PC-3 (cell line): Measurements from ENCODE around the gene MTHFR. TPM values are rescaled to one million over a fixed set of nuclear protein-coding genes. Genes with fewer than 3 reads are reported as not detected.

Source experiments
- ATAC-seq: fragments of 200-7000 bp; cut with Tn5 transposase; 2 replicates; pipeline ENCODE4 v1.9.1; 2020; ENCODE audit warnings: mild to moderate bottlenecking, moderate library complexity
- BruUV-seq: library from RNA; stranded (reverse); fragments of 400-500 nt; replicated peaks from 2 replicates; lab custom pipeline; 2021; lab: Mats Ljungman, UMichigan
- CTCF ChIA-PET: fragments of 300-600 bp; sonication (Branson Sonifier 250); formaldehyde crosslinking; loops from one replicate; lab custom pipeline; 2022; ENCODE audit warnings: antibody characterized with exemption; lab: Charles Lee
- POLR2A ChIA-PET: fragments of 300-600 bp; sonication (Branson Sonifier 250); formaldehyde crosslinking; loops from one replicate; lab custom pipeline; 2022; ENCODE audit warnings: antibody characterized with exemption; ENCODE audit not compliant: unreplicated experiment; lab: Charles Lee
- DNase-seq: peaks from one replicate; pipeline ENCODE4 v3.0.0-alpha.2; 2015
- H2AFZ ChIP-seq: fragments of 300-600 bp; sonication (generic); 2 replicates; pipeline ENCODE4 v1.6.0; 2016; ENCODE audit warnings: antibody characterized with exemption, low read length
- H3F3A ChIP-seq: fragments of 300-600 bp; sonication (generic); one replicate; pipeline ENCODE4 v1.6.0; 2017; ENCODE audit warnings: antibody characterized with exemption, low read length, control low read depth, mild to moderate bottlenecking; ENCODE audit not compliant: unreplicated experiment
- H3K27ac ChIP-seq: fragments of 300-600 bp; sonication (generic); 2 replicates; pipeline ENCODE4 v1.5.1; 2016; ENCODE audit warnings: mild to moderate bottlenecking, low read length
- H3K27me3 ChIP-seq: fragments of 300-600 bp; sonication (generic); 2 replicates; pipeline ENCODE4 v1.6.1; 2016; ENCODE audit warnings: low read length, mixed read lengths
- H3K36me3 ChIP-seq: fragments of 300-600 bp; sonication (generic); 2 replicates; pipeline ENCODE4 v1.6.1; 2016; ENCODE audit warnings: low read depth, mixed run types, low read length, mixed read lengths
- H3K4me1 ChIP-seq: fragments of 300-600 bp; sonication (generic); 2 replicates; pipeline ENCODE4 v1.5.1; 2016; ENCODE audit warnings: low read length; ENCODE audit not compliant: insufficient read depth
- H3K4me2 ChIP-seq: fragments of 300-600 bp; sonication (generic); 2 replicates; pipeline ENCODE4 v1.6.0; 2016; ENCODE audit warnings: low read length
- H3K4me3 ChIP-seq: fragments of 300-600 bp; sonication (generic); 2 replicates; pipeline ENCODE4 v1.5.1; 2016; ENCODE audit warnings: mild to moderate bottlenecking, low read length, mixed read lengths
- H3K79me2 ChIP-seq: fragments of 300-600 bp; sonication (generic); 2 replicates; pipeline ENCODE4 v1.6.1; 2017; ENCODE audit warnings: low read length, mixed read lengths
- H3K9ac ChIP-seq: fragments of 300-600 bp; sonication (generic); 2 replicates; pipeline ENCODE4 v1.6.0; 2016; ENCODE audit warnings: mild to moderate bottlenecking, low read length
- H3K9me2 ChIP-seq: fragments of 300-600 bp; sonication (generic); replicated peaks from 2 replicates; pipeline ENCODE4 v1.6.1; 2016; ENCODE audit warnings: mixed run types, low read length, mixed read lengths
- H3K9me3 ChIP-seq: fragments of 300-600 bp; sonication (generic); 2 replicates; pipeline ENCODE4 v1.6.1; 2016; ENCODE audit warnings: low read length, mixed read lengths
- H4K20me1 ChIP-seq: fragments of 300-600 bp; sonication (generic); 2 replicates; pipeline ENCODE4 v1.6.1; 2016; ENCODE audit warnings: low read length, mixed read lengths
- EZH2 ChIP-seq: fragments of 300-600 bp; sonication (generic); IDR thresholded peaks from one replicate; pipeline ENCODE4 v1.6.1; 2017; ENCODE audit warnings: antibody characterized with exemption, mild to moderate bottlenecking, low read length; ENCODE audit not compliant: unreplicated experiment
- EZH2phosphoT487 ChIP-seq: fragments of 300-600 bp; sonication (generic); IDR thresholded peaks from 2 replicates; pipeline ENCODE4 v1.6.1; 2018; ENCODE audit warnings: mild to moderate bottlenecking, antibody characterized with exemption, low read length, borderline replicate concordance
- intact Hi-C: fragments of 100-400 bp; cut with micrococcal nuclease; formaldehyde crosslinking; loops from 2 replicates; pipeline ENCODE4 v1.9.0; 2023
- total RNA-seq: library from RNA; depleted of rRNA; stranded (reverse); fragments of >200 nt; gene quantifications from 2 replicates; pipeline ENCODE4 v1.2.3, GENCODE V29; 2014
- TF ChIP-seq, protein P1 (sequence below): fragments of 300-600 bp; sonication (generic); conservative IDR thresholded peaks from 2 replicates; pipeline ENCODE4 v1.5.1; 2017; ENCODE audit warnings: antibody characterized with exemption, low read depth, mild to moderate bottlenecking, low read length

The MTHFR gene
- total RNA-seq, 1 experiment from 2014 or later: 13.2 TPM

- intact Hi-C loops: loop anchor here (1.0 kb wide), 1 partner anchor 56 kb away; no protein-coding TSS in a partner anchor
- Histone ChIP-seq H3K4me1 (no peaks in the 10 kb centered on the region), H3K27me3 (no peaks in the 10 kb centered on the region), H3K9me3 (no peaks in the 10 kb centered on the region), H3K36me3 (peaks cover 10% of the 10 kb centered on the region), H3K9me2 (no peaks in the 10 kb centered on the region), H3K79me2 (no peaks in the 10 kb centered on the region), H3K4me3 (no peak overlapping the region), H3K9ac (no peak overlapping the region), H3K4me2 (no peak overlapping the region), H3F3A (no peaks in the 10 kb centered on the region), H4K20me1 (no peaks in the 10 kb centered on the region), H3K27ac (no peak overlapping the region), H2AFZ (no peak overlapping the region)
- ATAC-seq (peak; percentile 19; the same call in 1 of the 2 replicates), DNase-seq (no peak)
- CTCF ChIA-PET: interaction anchor here (0.5 to 1.1 kb wide), 8 partner anchors 15 to 189 kb away, joined by 3 to 7 read pairs (median 6); no protein-coding TSS in a partner anchor
- POLR2A ChIA-PET: no interaction called here
- BruUV-seq: no TSS peak
- TF ChIP-seq EZH2: no peak
These were observed 32.1 kb upstream of the MTHFR start for GRCh38 chr1:11837767-11838348.

DNA sequence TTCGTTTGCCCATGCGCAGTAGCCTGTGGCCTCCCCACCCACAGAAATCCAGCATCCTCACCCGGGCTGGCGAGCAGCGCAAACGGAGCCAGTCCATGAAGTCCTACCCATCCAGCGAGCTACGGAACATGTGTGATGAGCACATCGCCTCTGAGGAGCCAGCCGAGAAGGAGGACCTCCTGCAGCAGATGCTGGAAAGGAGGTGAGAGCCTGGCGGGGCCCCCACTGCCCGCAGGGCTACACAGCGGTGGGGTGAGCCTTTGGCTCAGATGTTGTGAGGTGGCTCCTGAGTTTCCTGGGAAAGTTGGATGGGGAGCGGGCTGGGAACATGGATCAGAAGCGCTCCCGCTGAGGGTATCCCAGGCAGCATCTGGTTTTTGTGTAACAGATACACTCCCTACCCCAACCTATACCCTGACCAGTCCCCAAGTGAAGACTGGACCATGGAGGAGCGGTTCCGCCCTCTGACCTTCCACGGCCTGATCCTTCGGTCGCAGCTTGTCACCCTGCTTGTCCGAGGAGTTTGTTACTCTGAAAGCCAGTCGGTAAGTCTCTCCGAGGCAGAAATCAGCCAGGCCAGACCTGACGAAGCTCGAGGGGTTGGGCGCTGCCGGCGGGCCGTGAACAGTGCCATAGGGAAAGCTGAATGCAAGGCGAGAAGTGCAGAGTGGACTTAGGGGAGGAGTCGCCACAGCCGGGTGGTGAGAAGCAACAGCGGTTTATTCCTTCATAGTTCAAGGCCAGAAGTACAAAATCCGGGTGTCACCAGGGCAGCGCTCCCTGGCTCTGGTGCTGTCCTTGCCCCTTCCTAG lies 31.4 kb upstream of the MTHFR start:
- Histone ChIP-seq H3F3A (no peaks in the 10 kb centered on the region), H3K36me3 (peaks cover 10% of the 10 kb centered on the region), H3K79me2 (no peaks in the 10 kb centered on the region), H3K27ac (no peak overlapping the region), H3K4me2 (no peak overlapping the region), H3K4me3 (no peak overlapping the region), H3K9me3 (no peaks in the 10 kb centered on the region), H2AFZ (no peak overlapping the region), H4K20me1 (no peaks in the 10 kb centered on the region), H3K4me1 (no peaks in the 10 kb centered on the region), H3K9me2 (no peaks in the 10 kb centered on the region), H3K27me3 (no peaks in the 10 kb centered on the region), H3K9ac (no peak overlapping the region)
- intact Hi-C loops: no loop called here
- DNase-seq (no peak), ATAC-seq (no peak)
- CTCF ChIA-PET: interaction anchor here (0.6 to 1.1 kb wide), 2 partner anchors 64 to 184 kb away, joined by 7 read pairs; no protein-coding TSS in a partner anchor
- no peak for TF ChIP-seq EZH2phosphoT487
- TF ChIP-seq EZH2: no peak
- TF ChIP-seq, protein P1, sequence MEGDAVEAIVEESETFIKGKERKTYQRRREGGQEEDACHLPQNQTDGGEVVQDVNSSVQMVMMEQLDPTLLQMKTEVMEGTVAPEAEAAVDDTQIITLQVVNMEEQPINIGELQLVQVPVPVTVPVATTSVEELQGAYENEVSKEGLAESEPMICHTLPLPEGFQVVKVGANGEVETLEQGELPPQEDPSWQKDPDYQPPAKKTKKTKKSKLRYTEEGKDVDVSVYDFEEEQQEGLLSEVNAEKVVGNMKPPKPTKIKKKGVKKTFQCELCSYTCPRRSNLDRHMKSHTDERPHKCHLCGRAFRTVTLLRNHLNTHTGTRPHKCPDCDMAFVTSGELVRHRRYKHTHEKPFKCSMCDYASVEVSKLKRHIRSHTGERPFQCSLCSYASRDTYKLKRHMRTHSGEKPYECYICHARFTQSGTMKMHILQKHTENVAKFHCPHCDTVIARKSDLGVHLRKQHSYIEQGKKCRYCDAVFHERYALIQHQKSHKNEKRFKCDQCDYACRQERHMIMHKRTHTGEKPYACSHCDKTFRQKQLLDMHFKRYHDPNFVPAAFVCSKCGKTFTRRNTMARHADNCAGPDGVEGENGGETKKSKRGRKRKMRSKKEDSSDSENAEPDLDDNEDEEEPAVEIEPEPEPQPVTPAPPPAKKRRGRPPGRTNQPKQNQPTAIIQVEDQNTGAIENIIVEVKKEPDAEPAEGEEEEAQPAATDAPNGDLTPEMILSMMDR: no peak
- no TSS peak for BruUV-seq
- POLR2A ChIA-PET: no interaction called here

DNA sequence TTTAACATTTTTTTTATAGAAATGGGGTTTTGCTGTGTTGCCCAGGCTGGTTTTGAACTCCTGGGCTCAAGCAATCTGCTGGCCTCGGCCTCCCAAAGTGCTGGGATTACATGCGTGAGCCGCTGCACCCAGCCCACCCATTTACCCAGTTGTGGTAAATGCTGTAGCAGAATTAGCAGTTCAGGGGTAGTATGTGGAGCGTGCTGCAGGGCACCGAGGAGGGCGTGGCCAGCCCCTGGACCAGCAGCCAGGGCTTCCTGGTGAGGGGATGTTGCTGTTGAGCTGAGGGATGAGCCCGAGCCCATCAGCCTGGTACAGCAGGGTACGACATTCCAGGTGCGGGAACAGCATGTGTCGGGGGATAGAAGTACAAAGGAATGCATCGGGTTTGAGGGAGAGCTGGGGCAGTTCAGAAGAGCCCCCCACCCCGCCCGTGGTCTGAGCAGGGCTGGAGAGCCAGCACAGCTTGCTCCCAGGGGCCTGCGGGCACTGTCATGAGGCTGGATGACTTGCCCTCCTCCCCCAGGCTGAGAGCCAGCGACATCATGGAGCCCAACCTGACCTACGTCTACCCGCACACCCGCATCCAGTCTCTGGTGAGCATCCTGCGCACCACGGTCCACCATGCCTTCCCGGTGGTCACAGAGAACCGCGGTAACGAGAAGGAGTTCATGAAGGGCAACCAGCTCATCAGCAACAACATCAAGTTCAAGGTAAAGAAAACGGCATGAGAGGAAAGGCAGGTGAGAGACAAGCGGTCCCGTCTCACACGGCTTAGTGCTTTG lies 29.9 kb upstream of the MTHFR start:
- H3K27ac ChIP-seq: no peak overlapping the region
- H3K79me2 ChIP-seq: no peaks in the 10 kb centered on the region
- no peaks in the 10 kb centered on the region for H4K20me1 ChIP-seq
- no TSS peak for BruUV-seq
- no peak overlapping the region for H2AFZ ChIP-seq
- no peak overlapping the region for H3K9ac ChIP-seq
- no peaks in the 10 kb centered on the region for H3F3A ChIP-seq
- TF ChIP-seq EZH2 (no peak), EZH2phosphoT487 (no peak)
- TF ChIP-seq, protein P1: no peak
- ChIA-PET CTCF (no interaction called here), POLR2A (no interaction called here)
- no peaks in the 10 kb centered on the region for H3K4me1 ChIP-seq
- no peaks in the 10 kb centered on the region for H3K9me3 ChIP-seq
- no peaks in the 10 kb centered on the region for H3K27me3 ChIP-seq
- ATAC-seq: no peak
- no peak overlapping the region for H3K4me2 ChIP-seq
- H3K36me3 ChIP-seq: peaks cover 10% of the 10 kb centered on the region
- no peak overlapping the region for H3K4me3 ChIP-seq
- no peaks in the 10 kb centered on the region for H3K9me2 ChIP-seq
- intact Hi-C loops: no loop called here
- DNase-seq: no peak
